Neural cell (in vitro differentiated cells): ENCODE data around the gene STKLD1. TPM values are rescaled to one million over a fixed set of nuclear protein-coding genes. Genes with fewer than 3 reads are reported as not detected.

Experiments
- H2AFZ ChIP-seq: fragments of 200-600, 300-800 bp; sonication (generic), shearing (Covaris generic); 2 replicates; pipeline ENCODE4 v1.6.0; 2014; ENCODE audit warnings: low read depth, mild to moderate bottlenecking, antibody characterized with exemption, low read length, moderate library complexity
- H3F3A ChIP-seq: fragments of 200-600 bp; shearing (Covaris generic); 2 replicates; pipeline ENCODE4 v1.6.1; 2016; ENCODE audit warnings: mild to moderate bottlenecking, moderate library complexity, mixed read lengths, antibody characterized with exemption, low read length; ENCODE audit not compliant: insufficient read depth, poor library complexity, severe bottlenecking
- H3K27ac ChIP-seq: fragments of 200-600, 300-800 bp; sonication (generic), shearing (Covaris generic); 2 replicates; pipeline ENCODE4 v1.5.1; 2014; ENCODE audit warnings: mild to moderate bottlenecking, low read length, moderate library complexity
- H3K27me3 ChIP-seq: fragments of 300-800, 200-600 bp; sonication (generic), shearing (Covaris generic); 2 replicates; pipeline ENCODE4 v1.6.0; 2014; ENCODE audit warnings: mild to moderate bottlenecking, low read depth, low read length, moderate library complexity; ENCODE audit not compliant: insufficient read depth
- H3K36me3 ChIP-seq: fragments of 300-800, 200-600 bp; sonication (generic), shearing (Covaris generic); 2 replicates; pipeline ENCODE4 v1.5.1; 2014; ENCODE audit warnings: mild to moderate bottlenecking, antibody characterized with exemption, low read length, moderate library complexity; ENCODE audit not compliant: insufficient read depth
- H3K4me2 ChIP-seq: fragments of 300-800, 200-600 bp; sonication (generic), shearing (Covaris generic); 2 replicates; pipeline ENCODE4 v1.6.0; 2014; ENCODE audit warnings: mild to moderate bottlenecking, low read length
- H3K4me3 ChIP-seq: fragments of 300-800, 200-600 bp; sonication (generic), shearing (Covaris generic); 2 replicates; pipeline ENCODE4 v1.5.1; 2014; ENCODE audit warnings: mild to moderate bottlenecking, low read length, moderate library complexity
- H3K79me2 ChIP-seq: fragments of 200-600 bp; shearing (Covaris generic); replicated peaks from 2 replicates; pipeline ENCODE4 v1.6.0; 2014; ENCODE audit warnings: mild to moderate bottlenecking, low read length, moderate library complexity; ENCODE audit not compliant: insufficient read depth
- H3K9ac ChIP-seq: fragments of 300-800, 200-600 bp; sonication (generic), shearing (Covaris generic); 2 replicates; pipeline ENCODE4 v1.6.1; 2016; ENCODE audit warnings: mild to moderate bottlenecking, low read length, mixed read lengths
- H3K9me2 ChIP-seq: fragments of 200-600 bp; shearing (Covaris generic); 2 replicates; pipeline ENCODE4 v1.6.1; 2016; ENCODE audit warnings: mild to moderate bottlenecking, low read length, mixed read lengths; ENCODE audit not compliant: insufficient read depth
- H3K9me3 ChIP-seq: fragments of 200-600, 300-800 bp; sonication (generic), shearing (Covaris generic); 2 replicates; pipeline ENCODE4 v1.6.1; 2016; ENCODE audit warnings: mild to moderate bottlenecking, mixed run types, low read length, moderate library complexity, mixed read lengths
- H4K20me1 ChIP-seq: fragments of 200-600 bp; shearing (Covaris generic); 2 replicates; pipeline ENCODE4 v1.6.1; 2016; ENCODE audit warnings: mild to moderate bottlenecking, mixed run types; ENCODE audit not compliant: insufficient read depth
- EP300 ChIP-seq: fragments of 450-650 bp; conservative IDR thresholded peaks from 2 replicates; pipeline ENCODE4 v1.6.1; 2014; ENCODE audit warnings: antibody characterized with exemption, mild to moderate bottlenecking, moderate library complexity; ENCODE audit not compliant: poor library complexity, severe bottlenecking
- EZH2 ChIP-seq: fragments of 200-600, 300-800 bp; shearing (Covaris generic), sonication (generic); IDR thresholded peaks from 2 replicates; pipeline ENCODE4 v1.6.1; 2014; ENCODE audit warnings: antibody characterized with exemption, low read length, borderline replicate concordance, mild to moderate bottlenecking; ENCODE audit not compliant: insufficient read depth, poor library complexity, severe bottlenecking
- MXI1 ChIP-seq: fragments of 450-650 bp; conservative IDR thresholded peaks from 2 replicates; pipeline ENCODE4 v1.6.1; 2014; ENCODE audit warnings: antibody characterized with exemption, mild to moderate bottlenecking; ENCODE audit not compliant: poor library complexity, severe bottlenecking
- POLR2AphosphoS5 ChIP-seq: IDR thresholded peaks from 2 replicates; pipeline ENCODE4 v1.6.1; 2012
- RAD21 ChIP-seq: fragments of 450-650 bp; conservative IDR thresholded peaks from 2 replicates; pipeline ENCODE4 v1.6.1; 2014; ENCODE audit warnings: antibody characterized with exemption, mild to moderate bottlenecking, moderate library complexity
- SMC3 ChIP-seq: fragments of 450-650 bp; conservative IDR thresholded peaks from 2 replicates; pipeline ENCODE4 v1.6.1; 2014; ENCODE audit warnings: antibody characterized with exemption, mild to moderate bottlenecking, moderate library complexity; ENCODE audit not compliant: poor library complexity
- TAF1 ChIP-seq: IDR thresholded peaks from 2 replicates; pipeline ENCODE4 v1.6.1; 2012; ENCODE audit warnings: low read depth
- polyA plus RNA-seq: library from polyadenylated mRNA; depleted of rRNA; stranded (reverse); fragments of >200 nt; gene quantifications from 2 replicates; pipeline ENCODE4 v1.2.3, GENCODE V29; 2014
- TF ChIP-seq, protein P1 (sequence below): IDR thresholded peaks from 2 replicates; pipeline ENCODE4 v1.6.1; 2012; ENCODE audit warnings: borderline replicate concordance

The STKLD1 gene
- polyA plus RNA-seq, 1 donor from 2014 or later = 1.1 TPM

GRCh38 chr9:133437753-133438531 lies 61.8 kb downstream of the STKLD1 start:
- H3K4me2 ChIP-seq = no peak overlapping the region
- H3K9ac ChIP-seq = no peak overlapping the region
- no peak overlapping the region for H3K27ac ChIP-seq
- no peaks in the 10 kb centered on the region for H3F3A ChIP-seq
- no peaks in the 10 kb centered on the region for H3K9me3 ChIP-seq
- no peaks in the 10 kb centered on the region for H3K27me3 ChIP-seq
- TF ChIP-seq POLR2AphosphoS5 (no peak), EZH2 (no peak), MXI1 (no peak), SMC3 (no peak), EP300 (no peak), RAD21 (no peak), TAF1 (no peak)
- TF ChIP-seq, protein P1, sequence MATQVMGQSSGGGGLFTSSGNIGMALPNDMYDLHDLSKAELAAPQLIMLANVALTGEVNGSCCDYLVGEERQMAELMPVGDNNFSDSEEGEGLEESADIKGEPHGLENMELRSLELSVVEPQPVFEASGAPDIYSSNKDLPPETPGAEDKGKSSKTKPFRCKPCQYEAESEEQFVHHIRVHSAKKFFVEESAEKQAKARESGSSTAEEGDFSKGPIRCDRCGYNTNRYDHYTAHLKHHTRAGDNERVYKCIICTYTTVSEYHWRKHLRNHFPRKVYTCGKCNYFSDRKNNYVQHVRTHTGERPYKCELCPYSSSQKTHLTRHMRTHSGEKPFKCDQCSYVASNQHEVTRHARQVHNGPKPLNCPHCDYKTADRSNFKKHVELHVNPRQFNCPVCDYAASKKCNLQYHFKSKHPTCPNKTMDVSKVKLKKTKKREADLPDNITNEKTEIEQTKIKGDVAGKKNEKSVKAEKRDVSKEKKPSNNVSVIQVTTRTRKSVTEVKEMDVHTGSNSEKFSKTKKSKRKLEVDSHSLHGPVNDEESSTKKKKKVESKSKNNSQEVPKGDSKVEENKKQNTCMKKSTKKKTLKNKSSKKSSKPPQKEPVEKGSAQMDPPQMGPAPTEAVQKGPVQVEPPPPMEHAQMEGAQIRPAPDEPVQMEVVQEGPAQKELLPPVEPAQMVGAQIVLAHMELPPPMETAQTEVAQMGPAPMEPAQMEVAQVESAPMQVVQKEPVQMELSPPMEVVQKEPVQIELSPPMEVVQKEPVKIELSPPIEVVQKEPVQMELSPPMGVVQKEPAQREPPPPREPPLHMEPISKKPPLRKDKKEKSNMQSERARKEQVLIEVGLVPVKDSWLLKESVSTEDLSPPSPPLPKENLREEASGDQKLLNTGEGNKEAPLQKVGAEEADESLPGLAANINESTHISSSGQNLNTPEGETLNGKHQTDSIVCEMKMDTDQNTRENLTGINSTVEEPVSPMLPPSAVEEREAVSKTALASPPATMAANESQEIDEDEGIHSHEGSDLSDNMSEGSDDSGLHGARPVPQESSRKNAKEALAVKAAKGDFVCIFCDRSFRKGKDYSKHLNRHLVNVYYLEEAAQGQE = no peak
- no peaks in the 10 kb centered on the region for H3K79me2 ChIP-seq
- H3K4me3 ChIP-seq = no peak overlapping the region
- H2AFZ ChIP-seq = no peak overlapping the region
- H3K36me3 ChIP-seq = no peaks in the 10 kb centered on the region
- no peaks in the 10 kb centered on the region for H4K20me1 ChIP-seq
- no peaks in the 10 kb centered on the region for H3K9me2 ChIP-seq

DNA sequence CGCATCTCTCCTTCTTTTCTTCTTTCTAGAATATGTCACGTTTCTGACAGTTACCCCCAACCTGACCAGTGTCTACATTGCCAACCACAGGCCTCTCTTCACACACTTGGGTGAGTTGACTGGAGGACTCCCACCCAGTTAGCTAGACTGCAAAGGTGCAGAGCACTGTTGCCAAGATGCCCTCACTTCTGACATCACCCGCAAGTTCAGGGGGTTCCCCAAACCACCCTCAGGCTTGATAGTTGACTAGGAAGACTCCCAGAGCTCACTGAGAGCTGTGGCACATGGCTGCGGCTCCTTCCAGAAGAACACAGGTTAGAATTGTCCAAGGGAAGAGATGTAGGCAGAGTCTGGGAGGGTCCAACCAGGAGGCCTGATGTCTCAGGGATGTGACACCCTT lies 63.2 kb downstream of the STKLD1 start:
- H3K27ac ChIP-seq = no peak overlapping the region
- no peak for TF ChIP-seq SMC3
- TF ChIP-seq EZH2 = no peak
- TF ChIP-seq POLR2AphosphoS5 = no peak
- no peak for TF ChIP-seq MXI1
- TF ChIP-seq, protein P1 = no peak

More for the DNA sequence above, 63.2 kb downstream of the STKLD1 start:
- Histone ChIP-seq H3K27me3 (no peaks in the 10 kb centered on the region), H3K9me2 (no peaks in the 10 kb centered on the region), H3K4me2 (no peak overlapping the region), H3F3A (no peaks in the 10 kb centered on the region), H2AFZ (no peak overlapping the region), H3K9me3 (no peaks in the 10 kb centered on the region), H3K9ac (no peak overlapping the region), H4K20me1 (no peaks in the 10 kb centered on the region), H3K36me3 (no peaks in the 10 kb centered on the region), H3K79me2 (no peaks in the 10 kb centered on the region), H3K4me3 (no peak overlapping the region)
